SK-N-SH (cell line): ENCODE measurements around the gene NHLRC2. TPM values are rescaled to one million over a fixed set of nuclear protein-coding genes. Genes with fewer than 3 reads are reported as not detected.

Experiments
- CTCF ChIA-PET: fragments of 300-600, 350-600 bp; formaldehyde crosslinking; extraction: SDS; loops from one replicate; lab custom pipeline; 2021; lab: Yijun Ruan, JAX
- POLR2A ChIA-PET: fragments of 350-600 bp; sonication (Branson Sonifier 250); formaldehyde crosslinking; extraction: SDS; loops from one replicate; lab custom pipeline; 2020; ENCODE audit warnings: antibody characterized with exemption, inconsistent platforms; lab: Yijun Ruan, JAX
- DNase-seq: peaks from one replicate; pipeline ENCODE4 v3.0.0; 2012
- H2AFZ ChIP-seq: fragments of 200-600 bp; sonication (generic); 2 replicates; pipeline ENCODE4 v1.8.1; 2016; ENCODE audit warnings: antibody characterized with exemption, mild to moderate bottlenecking, low read depth
- H3F3A ChIP-seq: fragments of 200-600 bp; sonication (generic); replicated peaks from 2 replicates; pipeline ENCODE3; 2016; ENCODE audit warnings: antibody characterized with exemption, mild to moderate bottlenecking; ENCODE audit not compliant: insufficient read depth
- H3K27ac ChIP-seq, 2 experiments: fragments of 200-500 bp in 1 of 2; fragments of 200-600 bp in 1 of 2; sonication (Bioruptor generic) in 1 of 2; sonication (generic), shearing (Covaris generic) in 1 of 2; 2 replicates each; pipeline versions ENCODE4 v1.5.1 to v1.6.1; 2014 to 2016; ENCODE audit warnings: low read depth in 2 of 2, inconsistent platforms in 1 of 2, low read length in 1 of 2, mild to moderate bottlenecking in 1 of 2, mixed read lengths in 1 of 2
- H3K27me3 ChIP-seq: fragments of 200-600 bp; sonication (generic), shearing (Covaris generic); 2 replicates; pipeline ENCODE4 v1.6.1; 2016; ENCODE audit warnings: mixed run types; ENCODE audit not compliant: insufficient read depth
- H3K36me3 ChIP-seq, 2 experiments: fragments of 200-500 bp in 1 of 2; fragments of 200-600 bp in 1 of 2; sonication (Bioruptor generic) in 1 of 2; sonication (generic) in 1 of 2; replicated peaks in 1 of 2; 2 replicates each; pipeline versions ENCODE3 to v1.5.1; 2014 to 2016; ENCODE audit warnings: low read length in 1 of 2, mild to moderate bottlenecking in 1 of 2; ENCODE audit not compliant: insufficient read depth in 2 of 2, control insufficient read depth in 1 of 2
- H3K4me1 ChIP-seq, 2 experiments: fragments of 200-500 bp in 1 of 2; fragments of 200-600 bp in 1 of 2; sonication (Bioruptor generic) in 1 of 2; sonication (generic), shearing (Covaris generic) in 1 of 2; 2 replicates each; pipeline versions ENCODE4 v1.5.1 to v1.6.1; 2014 to 2016; ENCODE audit warnings: low read depth in 1 of 2, low read length in 1 of 2, mixed run types in 1 of 2; ENCODE audit not compliant: insufficient read depth in 2 of 2, control insufficient read depth in 1 of 2
- H3K4me2 ChIP-seq: fragments of 200-600 bp; sonication (generic), shearing (Covaris generic); 2 replicates; pipeline ENCODE4 v1.6.1; 2017; ENCODE audit warnings: mixed run types
- H3K4me3 ChIP-seq, 2 experiments: fragments of 200-500 bp in 1 of 2; fragments of 200-600 bp in 1 of 2; sonication (Bioruptor generic) in 1 of 2; sonication (generic), shearing (Covaris generic) in 1 of 2; 2 replicates each; pipeline versions ENCODE4 v1.5.1 to v1.8.1; 2014 to 2016; ENCODE audit warnings: low read depth in 2 of 2, inconsistent platforms in 1 of 2, low read length in 1 of 2, mild to moderate bottlenecking in 1 of 2, mixed read lengths in 1 of 2, moderate library complexity in 1 of 2
- H3K79me2 ChIP-seq: fragments of 200-600 bp; sonication (generic); 2 replicates; pipeline ENCODE4 v1.8.1; 2017; ENCODE audit warnings: mild to moderate bottlenecking; ENCODE audit not compliant: insufficient read depth
- H3K9ac ChIP-seq: fragments of 200-600 bp; sonication (generic); 2 replicates; pipeline ENCODE4 v1.6.1; 2017; ENCODE audit warnings: mixed run types
- H3K9me2 ChIP-seq: fragments of 200-600 bp; sonication (generic); 2 replicates; pipeline ENCODE4 v1.6.1; 2017; ENCODE audit warnings: mixed run types
- H3K9me3 ChIP-seq: fragments of 200-600 bp; sonication (generic); 2 replicates; pipeline ENCODE4 v1.6.1; 2017; ENCODE audit warnings: mixed run types, mild to moderate bottlenecking, moderate library complexity
- H4K20me1 ChIP-seq: fragments of 200-600 bp; sonication (generic); 2 replicates; pipeline ENCODE4 v1.6.1; 2017; ENCODE audit warnings: mild to moderate bottlenecking, mixed run types; ENCODE audit not compliant: insufficient read depth
- CHD2 ChIP-seq: fragments of 150-350 bp; IDR thresholded peaks from 2 replicates; pipeline ENCODE4 v1.6.1; 2018; ENCODE audit warnings: low read length; ENCODE audit not compliant: partially characterized antibody
- CTCF ChIP-seq: fragments of 200-600 bp; sonication (generic); IDR thresholded peaks from 2 replicates; pipeline ENCODE4 v1.6.1; 2017; ENCODE audit warnings: antibody characterized with exemption, mild to moderate bottlenecking, moderate library complexity
- EP300 ChIP-seq, 2 experiments: IDR thresholded peaks; 2 replicates each; pipeline versions ENCODE4 v1.4.0 to v1.6.1; 2012; ENCODE audit warnings: borderline replicate concordance in 1 of 2, low read depth in 1 of 2, low read length in 1 of 2
- EZH2phosphoT487 ChIP-seq: fragments of 200-600 bp; sonication (generic); IDR thresholded peaks from 2 replicates; pipeline ENCODE4 v1.6.1; 2017; ENCODE audit warnings: low read depth, mixed run types, mild to moderate bottlenecking, antibody characterized with exemption, moderate library complexity, borderline replicate concordance
- FOSL2 ChIP-seq: IDR thresholded peaks from 2 replicates; pipeline ENCODE4 v1.4.0; 2012; ENCODE audit warnings: low read depth, mild to moderate bottlenecking, moderate library complexity, borderline replicate concordance
- GATA2 ChIP-seq: sonication (generic); formaldehyde crosslinking; IDR thresholded peaks from 2 replicates; pipeline ENCODE4 v1.5.0; 2020; ENCODE audit warnings: mild to moderate bottlenecking, missing genetic modification reagents
- IRF3 ChIP-seq: fragments of 150-350 bp; IDR thresholded peaks from 2 replicates; pipeline ENCODE4 v1.6.1; 2016; ENCODE audit warnings: mild to moderate bottlenecking, low read depth, low read length
- JUND ChIP-seq: IDR thresholded peaks from 2 replicates; pipeline ENCODE4 v1.4.0; 2012
- MAX ChIP-seq: IDR thresholded peaks from 2 replicates; pipeline ENCODE4 v1.4.0; 2012; ENCODE audit warnings: low read depth
- SIN3A ChIP-seq: IDR thresholded peaks from 2 replicates; pipeline ENCODE4 v1.6.1; 2012; ENCODE audit warnings: low read depth, mild to moderate bottlenecking, low read length, moderate library complexity, borderline replicate concordance
- SMC3 ChIP-seq: IDR thresholded peaks from 2 replicates; pipeline ENCODE4 v1.6.1; 2012; ENCODE audit warnings: low read depth, low read length, improper control_type of control experiment
- TCF12 ChIP-seq: IDR thresholded peaks from 2 replicates; pipeline ENCODE4 v1.4.0; 2012
- TEAD4 ChIP-seq: IDR thresholded peaks from 2 replicates; pipeline ENCODE4 v1.4.0; 2012; ENCODE audit warnings: mild to moderate bottlenecking, borderline replicate concordance; ENCODE audit not compliant: insufficient read depth
- YY1 ChIP-seq: IDR thresholded peaks from 2 replicates; pipeline ENCODE4 v1.4.0; 2012; ENCODE audit warnings: low read depth, mild to moderate bottlenecking
- WGBS: methylation state at CpG from one replicate; pipeline ENCODE4 v1.1.6; 2017; ENCODE audit warnings: low lambda C conversion rate; 5-methylcytosine and 5-hydroxymethylcytosine counted together
- polyA plus RNA-seq, 3 experiments: library from polyadenylated mRNA; depleted of rRNA; stranded (reverse); fragments of >200 nt; gene quantifications; 2 replicates each; pipeline ENCODE4 v1.2.3, GENCODE V29; 2012

Gene NHLRC2
- polyA plus RNA-seq, 1 of the 3 experiments (the other 2 are of a cell fraction), result 2.8 TPM

GRCh38 chr10:113958631-113959382, 104.3 kb downstream of the NHLRC2 start:
- Histone ChIP-seq H3K79me2 (no peaks in the 10 kb centered on the region), H3K36me3 (no peaks in the 10 kb centered on the region), H3K9me2 (no peaks in the 10 kb centered on the region), H3K4me2 (peak overlapping the region; percentile 32; the same call in 1 of the 2 replicates), H3K27me3 (no peaks in the 10 kb centered on the region), H3K9me3 (no peaks in the 10 kb centered on the region), H3F3A (no peaks in the 10 kb centered on the region), H3K4me3 (no peak overlapping the region), H3K4me1 (peaks cover 0 to 10% of the 10 kb centered on the region in 2 experiments; a peak in 3 of 4 replicates), H4K20me1 (no peaks in the 10 kb centered on the region), H3K9ac (peak overlapping the region; percentile 5; the same call in 1 of the 2 replicates), H3K27ac (peak overlapping the region; percentile 8 to 66; a peak in 3 of 4 replicates), H2AFZ (0 out of 2 replicates have a peak overlapping the region, but pooled peaks have one; percentile 0)
- ChIA-PET CTCF (no interaction called here), POLR2A (no interaction called here)
- WGBS, result 59% methylated on average over 11 of the region's 11 CpGs
- TF ChIP-seq JUND, result peak; percentile 82
- TF ChIP-seq TCF12, result peak; percentile 36; the same call in 1 of the 2 replicates
- 0 out of 2 replicates have a peak, but pooled peaks have one; percentile 23 for TF ChIP-seq TEAD4
- no peak for TF ChIP-seq CTCF
- peak; percentile 79; the same call in 1 of the 2 replicates for TF ChIP-seq FOSL2
- no peak for DNase-seq

- no peaks in the 10 kb centered on the region for H3K9me2 ChIP-seq
- no peak for TF ChIP-seq SMC3
- no peak for TF ChIP-seq YY1
- no peak for TF ChIP-seq EZH2phosphoT487
- no peak for TF ChIP-seq MAX
- TF ChIP-seq EP300 (IDR thresholded peaks at IDR 0.05; ENCODE audit: borderline replicate concordance in 1 of 2, low read depth in 1 of 2, low read length in 1 of 2), result no peak
- no peak for TF ChIP-seq JUND
- TF ChIP-seq IRF3, result no peak
- no peak for TF ChIP-seq SIN3A
- no peak for TF ChIP-seq GATA2
- no peak for TF ChIP-seq CHD2
- 79% methylated on average over 6 of the region's 6 CpGs for WGBS
- H3K9me3 ChIP-seq, result no peaks in the 10 kb centered on the region
- peaks cover 0 to 10% of the 10 kb centered on the region in 2 experiments; a peak in 3 of 4 replicates for H3K4me1 ChIP-seq
- H3K9ac ChIP-seq, result peak overlapping the region; percentile 5; the same call in 1 of the 2 replicates
- H3K4me3 ChIP-seq, result no peak overlapping the region
- H3K27me3 ChIP-seq, result no peaks in the 10 kb centered on the region
- POLR2A ChIA-PET, result no interaction called here
- CTCF ChIA-PET, result no interaction called here
- H3K27ac ChIP-seq, result peak overlapping the region in 1 of 2 experiments; percentile 66; a peak in 3 of 4 replicates
- no peaks in the 10 kb centered on the region for H3K36me3 ChIP-seq
- H2AFZ ChIP-seq, result 0 out of 2 replicates have a peak overlapping the region, but pooled peaks have one; percentile 0
- no peak overlapping the region for H3K4me2 ChIP-seq
- no peaks in the 10 kb centered on the region for H3F3A ChIP-seq
- DNase-seq, result no peak
- no peaks in the 10 kb centered on the region for H4K20me1 ChIP-seq
- no peaks in the 10 kb centered on the region for H3K79me2 ChIP-seq
These were observed 104.9 kb downstream of the NHLRC2 start for GRCh38 chr10:113959383-113959760.
